Activated CD4-positive, CD25-positive, alpha-beta regulatory T cell treated with anti-CD3 and anti-CD28 coated beads, Interleukin-2, amount 50 U/mL, for 24 hours (primary cell): ENCODE measurements around the gene ZNF862.
A peak's percentile ranks its signal among the peaks of the same experiment; 100 is the strongest.
"Not testable (repeated sequence)": the region's sequence is repeated elsewhere in the genome, so short reads cannot be mapped to it uniquely, and the experiment has no call there.

Experiments
- ATAC-seq, 2 donors: fragments of 150-1000 bp; cut with Tn5 transposase; one replicate each; pipeline ENCODE4 v1.10.0; 2021; ENCODE audit warnings: mild to moderate bottlenecking in 1 of 2, moderate library complexity in 1 of 2

ZNF862 gene

GRCh38 chr7:149882248-149883047 is 44.3 kb downstream of the ZNF862 start:
- ATAC-seq: no peak

GRCh38 chr7:149883048-149883438 is 44.9 kb downstream of the ZNF862 start:
- ATAC-seq: no peak

GRCh38 chr7:149883452-149883861 is 45.3 kb downstream of the ZNF862 start:
- ATAC-seq: peak; percentile 61 to 75

- no peak for ATAC-seq
These were observed 45.8 kb downstream of the ZNF862 start for GRCh38 chr7:149884016-149884415.

- no peak for ATAC-seq
These were observed 46.4 kb downstream of the ZNF862 start for GRCh38 chr7:149884541-149884940.

- ATAC-seq: no peak
These were observed 47.2 kb downstream of the ZNF862 start for GRCh38 chr7:149885191-149886017.

GRCh38 chr7:149886018-149886415 is 47.8 kb downstream of the ZNF862 start:
- no peak for ATAC-seq

- no peak for ATAC-seq
These were observed 49.1 kb downstream of the ZNF862 start for GRCh38 chr7:149887311-149887710.

- not testable (repeated sequence) for ATAC-seq
These were observed 52.5 kb downstream of the ZNF862 start for GRCh38 chr7:149890715-149891114.

- ATAC-seq: not testable (repeated sequence)
These were observed 56.8 kb downstream of the ZNF862 start for GRCh38 chr7:149894957-149895356.

GRCh38 chr7:149907776-149908376 is 69.7 kb downstream of the ZNF862 start:
- not testable (repeated sequence) for ATAC-seq

- not testable (repeated sequence) for ATAC-seq
These were observed 72.0 kb downstream of the ZNF862 start for GRCh38 chr7:149910219-149910618.

- ATAC-seq: not testable (repeated sequence)
These were observed 74.0 kb downstream of the ZNF862 start for GRCh38 chr7:149912126-149912525.
